ENCODE results near the gene DNAJB8. TPM values are rescaled to one million over a fixed set of nuclear protein-coding genes. Genes with fewer than 3 reads are reported as not detected.

The DNAJB8 gene
- total and polyA plus RNA-seq, 9 of the 15 experiments (the other 6 are each of a cell fraction or from before 2014, with no cell fraction given), result not detected

DNA sequence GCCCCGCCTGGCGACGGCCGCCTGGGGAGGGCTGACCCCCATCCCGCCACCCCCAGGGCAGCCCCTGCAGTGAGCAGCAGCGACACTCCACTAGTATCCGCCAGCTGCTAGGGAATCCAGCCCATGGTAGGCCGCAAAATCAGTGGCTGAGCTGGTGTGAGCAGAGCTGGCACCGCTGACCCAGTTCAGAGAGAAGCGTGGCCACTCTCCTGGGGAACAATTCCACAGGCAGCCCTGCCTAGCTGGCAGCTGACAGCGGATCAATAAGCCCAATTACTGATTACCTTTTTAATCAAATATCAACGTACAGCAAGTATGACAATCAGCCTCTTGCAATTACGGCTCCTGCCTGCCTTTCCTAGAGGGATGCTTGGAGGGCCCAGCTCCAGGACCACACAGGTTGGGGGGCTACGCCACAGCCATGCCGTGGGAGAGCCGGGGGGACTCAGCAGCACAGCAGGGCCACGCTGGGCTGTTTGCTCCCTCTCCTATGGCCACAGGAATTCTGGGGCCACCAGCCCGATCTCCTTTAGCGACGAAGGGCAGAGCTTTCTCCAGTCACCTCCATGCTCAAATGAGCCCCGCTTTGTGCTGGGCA is 13.9 kb downstream of the DNAJB8 start:
- WGBS (ENCODE audit: insufficient coverage, low coverage, missing lambda C conversion rate), result 38% methylated on average over 18 of the region's 21 CpGs
- no peak for FAIRE-seq
- TF ChIP-seq ZNF217 (CRISPR knock-in tag; IDR thresholded peaks at IDR 0.05) (no peak), ARID2 (IDR thresholded peaks at IDR 0.05) (no peak), ZFPM2 (CRISPR knock-in tag; IDR thresholded peaks at IDR 0.05) (no peak), EP300 (IDR thresholded peaks at IDR 0.05; ENCODE audit: low read length) (no peak), GABPB1 (CRISPR knock-in tag; IDR thresholded peaks at IDR 0.05) (no peak), GATA2 (CRISPR knock-in tag; IDR thresholded peaks at IDR 0.05) (no peak), HDAC8 (tag; IDR thresholded peaks at IDR 0.05) (no peak), MAZ (CRISPR knock-in tag; conservative IDR thresholded peaks at IDR 0.05 in 1 of 2, IDR thresholded peaks at IDR 0.05 in 1 of 2) (no peak)
- TF ChIP-seq, protein P1, sequence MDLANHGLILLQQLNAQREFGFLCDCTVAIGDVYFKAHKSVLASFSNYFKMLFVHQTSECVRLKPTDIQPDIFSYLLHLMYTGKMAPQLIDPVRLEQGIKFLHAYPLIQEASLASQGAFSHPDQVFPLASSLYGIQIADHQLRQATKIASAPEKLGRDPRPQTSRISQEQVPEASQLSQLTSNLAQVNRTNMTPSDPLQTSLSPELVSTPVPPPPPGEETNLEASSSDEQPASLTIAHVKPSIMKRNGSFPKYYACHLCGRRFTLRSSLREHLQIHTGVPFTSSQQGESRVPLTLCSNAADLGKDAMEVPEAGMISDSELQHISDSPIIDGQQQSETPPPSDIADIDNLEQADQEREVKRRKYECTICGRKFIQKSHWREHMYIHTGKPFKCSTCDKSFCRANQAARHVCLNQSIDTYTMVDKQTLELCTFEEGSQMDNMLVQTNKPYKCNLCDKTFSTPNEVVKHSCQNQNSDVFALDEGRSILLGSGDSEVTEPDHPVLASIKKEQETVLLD (IDR thresholded peaks at IDR 0.05), result no peak
- TF ChIP-seq, protein P2, sequence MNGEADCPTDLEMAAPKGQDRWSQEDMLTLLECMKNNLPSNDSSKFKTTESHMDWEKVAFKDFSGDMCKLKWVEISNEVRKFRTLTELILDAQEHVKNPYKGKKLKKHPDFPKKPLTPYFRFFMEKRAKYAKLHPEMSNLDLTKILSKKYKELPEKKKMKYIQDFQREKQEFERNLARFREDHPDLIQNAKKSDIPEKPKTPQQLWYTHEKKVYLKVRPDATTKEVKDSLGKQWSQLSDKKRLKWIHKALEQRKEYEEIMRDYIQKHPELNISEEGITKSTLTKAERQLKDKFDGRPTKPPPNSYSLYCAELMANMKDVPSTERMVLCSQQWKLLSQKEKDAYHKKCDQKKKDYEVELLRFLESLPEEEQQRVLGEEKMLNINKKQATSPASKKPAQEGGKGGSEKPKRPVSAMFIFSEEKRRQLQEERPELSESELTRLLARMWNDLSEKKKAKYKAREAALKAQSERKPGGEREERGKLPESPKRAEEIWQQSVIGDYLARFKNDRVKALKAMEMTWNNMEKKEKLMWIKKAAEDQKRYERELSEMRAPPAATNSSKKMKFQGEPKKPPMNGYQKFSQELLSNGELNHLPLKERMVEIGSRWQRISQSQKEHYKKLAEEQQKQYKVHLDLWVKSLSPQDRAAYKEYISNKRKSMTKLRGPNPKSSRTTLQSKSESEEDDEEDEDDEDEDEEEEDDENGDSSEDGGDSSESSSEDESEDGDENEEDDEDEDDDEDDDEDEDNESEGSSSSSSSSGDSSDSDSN (IDR thresholded peaks at IDR 0.05; ENCODE audit: borderline replicate concordance in 1 of 2, low read depth in 2 of 2, low read length in 2 of 2), result no peak
- TF ChIP-seq, protein P3, sequence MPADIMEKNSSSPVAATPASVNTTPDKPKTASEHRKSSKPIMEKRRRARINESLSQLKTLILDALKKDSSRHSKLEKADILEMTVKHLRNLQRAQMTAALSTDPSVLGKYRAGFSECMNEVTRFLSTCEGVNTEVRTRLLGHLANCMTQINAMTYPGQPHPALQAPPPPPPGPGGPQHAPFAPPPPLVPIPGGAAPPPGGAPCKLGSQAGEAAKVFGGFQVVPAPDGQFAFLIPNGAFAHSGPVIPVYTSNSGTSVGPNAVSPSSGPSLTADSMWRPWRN (IDR thresholded peaks at IDR 0.05; ENCODE audit: low read depth), result no peak
- TF ChIP-seq, protein P4, sequence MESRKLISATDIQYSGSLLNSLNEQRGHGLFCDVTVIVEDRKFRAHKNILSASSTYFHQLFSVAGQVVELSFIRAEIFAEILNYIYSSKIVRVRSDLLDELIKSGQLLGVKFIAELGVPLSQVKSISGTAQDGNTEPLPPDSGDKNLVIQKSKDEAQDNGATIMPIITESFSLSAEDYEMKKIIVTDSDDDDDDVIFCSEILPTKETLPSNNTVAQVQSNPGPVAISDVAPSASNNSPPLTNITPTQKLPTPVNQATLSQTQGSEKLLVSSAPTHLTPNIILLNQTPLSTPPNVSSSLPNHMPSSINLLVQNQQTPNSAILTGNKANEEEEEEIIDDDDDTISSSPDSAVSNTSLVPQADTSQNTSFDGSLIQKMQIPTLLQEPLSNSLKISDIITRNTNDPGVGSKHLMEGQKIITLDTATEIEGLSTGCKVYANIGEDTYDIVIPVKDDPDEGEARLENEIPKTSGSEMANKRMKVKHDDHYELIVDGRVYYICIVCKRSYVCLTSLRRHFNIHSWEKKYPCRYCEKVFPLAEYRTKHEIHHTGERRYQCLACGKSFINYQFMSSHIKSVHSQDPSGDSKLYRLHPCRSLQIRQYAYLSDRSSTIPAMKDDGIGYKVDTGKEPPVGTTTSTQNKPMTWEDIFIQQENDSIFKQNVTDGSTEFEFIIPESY (CRISPR knock-in tag; IDR thresholded peaks at IDR 0.05), result no peak
- TF ChIP-seq, protein P5, sequence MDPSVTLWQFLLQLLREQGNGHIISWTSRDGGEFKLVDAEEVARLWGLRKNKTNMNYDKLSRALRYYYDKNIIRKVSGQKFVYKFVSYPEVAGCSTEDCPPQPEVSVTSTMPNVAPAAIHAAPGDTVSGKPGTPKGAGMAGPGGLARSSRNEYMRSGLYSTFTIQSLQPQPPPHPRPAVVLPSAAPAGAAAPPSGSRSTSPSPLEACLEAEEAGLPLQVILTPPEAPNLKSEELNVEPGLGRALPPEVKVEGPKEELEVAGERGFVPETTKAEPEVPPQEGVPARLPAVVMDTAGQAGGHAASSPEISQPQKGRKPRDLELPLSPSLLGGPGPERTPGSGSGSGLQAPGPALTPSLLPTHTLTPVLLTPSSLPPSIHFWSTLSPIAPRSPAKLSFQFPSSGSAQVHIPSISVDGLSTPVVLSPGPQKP (CRISPR knock-in tag; IDR thresholded peaks at IDR 0.05), result no peak

More for the DNA sequence above, 13.9 kb downstream of the DNAJB8 start:
- ATAC-seq, result no peak
- intact Hi-C loops (cut with micrococcal nuclease), result no loop called here
- Histone ChIP-seq H2AFZ (ENCODE audit: low read depth, low read length) (no peak overlapping the region), H3K4me1 (replicated peaks in 1 of 2; ENCODE audit: control insufficient read depth in 2 of 2, insufficient read depth in 2 of 2, low read length in 2 of 2) (peaks cover 6 to 40% of the 10 kb centered on the region in 2 experiments; a peak in 3 of 5 replicates), H3K4me2 (ENCODE audit: insufficient read depth, low read length) (no peak overlapping the region), H3K9ac (ENCODE audit: insufficient read depth in 1 of 2, low read depth in 2 of 2, low read length in 2 of 2) (no peak overlapping the region; a peak in 1 of 4 replicates), H4K20me1 (replicated peaks; ENCODE audit: control insufficient read depth, insufficient read depth, low read length) (no peaks in the 10 kb centered on the region), H3K79me2 (ENCODE audit: control insufficient read depth, insufficient read depth, low read length) (no peaks in the 10 kb centered on the region), H3K36me3 (ENCODE audit: control insufficient read depth, insufficient read depth, low read length) (no peaks in the 10 kb centered on the region), H3K27ac (ENCODE audit: extremely low read depth, low read depth, low read length) (no peak overlapping the region), H3K9me1 (ENCODE audit: control insufficient read depth, insufficient read depth, low read length) (no peaks in the 10 kb centered on the region), H3K9me3 (replicated peaks; ENCODE audit: control insufficient read depth, insufficient read depth, low read depth, low read length) (no peaks in the 10 kb centered on the region), H3K4me3 (no peak overlapping the region), H3K27me3 (ENCODE audit: control insufficient read depth in 2 of 2, insufficient read depth in 2 of 2, low read length in 2 of 2) (no peaks in the 10 kb centered on the region; a peak in 3 of 5 replicates)
- in situ Hi-C loops (cut with MboI), result no loop called here
- POLR2A ChIA-PET, result interaction anchor here (0.7 kb wide), 1 partner anchor 13 kb away, joined by 3 read pairs; no protein-coding TSS in a partner anchor
- CTCF ChIA-PET (ENCODE audit: low intra/inter-chr PET ratio), result no interaction called here
- DNase-seq (ENCODE audit: extremely low read depth in 1 of 4, low spot score in 3 of 4), result no peak
- BruUV-seq (replicated peaks), result no TSS peak

All from K562 (cell line).